ENCODE data around the gene TCEA2.

DNA sequence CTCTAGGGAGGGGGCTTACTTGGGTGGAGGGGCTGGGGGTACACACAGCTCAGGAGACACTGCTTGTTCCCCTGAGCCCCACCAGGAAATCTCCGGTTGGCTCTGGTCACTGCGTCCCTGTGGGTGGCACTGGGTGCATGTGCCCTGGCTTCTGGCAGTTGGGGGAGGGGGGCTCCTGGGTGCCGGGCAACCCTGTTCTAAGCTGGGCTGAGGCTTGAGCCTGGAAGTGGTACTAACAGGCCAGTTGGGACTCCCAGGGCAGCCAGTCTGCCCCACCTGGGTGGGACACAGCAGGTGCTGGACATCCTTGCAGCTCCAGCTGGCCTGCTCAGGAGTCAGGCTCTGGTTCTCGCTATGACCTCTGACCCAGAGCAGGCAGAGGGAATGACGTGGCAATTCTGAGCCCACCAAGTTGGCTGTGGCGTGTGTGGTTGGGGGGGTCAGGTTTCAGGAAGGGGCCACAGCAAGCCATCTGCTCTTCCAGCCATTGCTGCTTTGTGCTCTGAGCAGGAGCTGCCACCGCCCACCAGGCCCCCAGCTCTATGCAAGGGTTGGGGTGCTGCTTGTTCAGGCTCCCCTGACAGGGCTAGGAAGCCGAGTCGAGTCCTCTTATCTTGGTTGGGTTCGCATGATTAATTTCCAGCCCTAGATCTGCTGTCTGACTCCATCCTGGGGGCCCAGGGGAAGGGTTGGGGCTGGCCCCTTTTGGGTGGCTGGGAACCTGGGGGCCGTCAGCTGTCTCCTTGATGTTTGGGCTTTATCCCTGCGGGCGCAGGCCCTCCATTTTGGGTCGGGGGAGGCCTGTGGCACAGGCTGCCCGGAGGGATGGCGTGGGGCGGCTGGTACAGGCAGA lies 26.4 kb upstream of the TCEA2 start:
- TF ChIP-seq, protein P1, sequence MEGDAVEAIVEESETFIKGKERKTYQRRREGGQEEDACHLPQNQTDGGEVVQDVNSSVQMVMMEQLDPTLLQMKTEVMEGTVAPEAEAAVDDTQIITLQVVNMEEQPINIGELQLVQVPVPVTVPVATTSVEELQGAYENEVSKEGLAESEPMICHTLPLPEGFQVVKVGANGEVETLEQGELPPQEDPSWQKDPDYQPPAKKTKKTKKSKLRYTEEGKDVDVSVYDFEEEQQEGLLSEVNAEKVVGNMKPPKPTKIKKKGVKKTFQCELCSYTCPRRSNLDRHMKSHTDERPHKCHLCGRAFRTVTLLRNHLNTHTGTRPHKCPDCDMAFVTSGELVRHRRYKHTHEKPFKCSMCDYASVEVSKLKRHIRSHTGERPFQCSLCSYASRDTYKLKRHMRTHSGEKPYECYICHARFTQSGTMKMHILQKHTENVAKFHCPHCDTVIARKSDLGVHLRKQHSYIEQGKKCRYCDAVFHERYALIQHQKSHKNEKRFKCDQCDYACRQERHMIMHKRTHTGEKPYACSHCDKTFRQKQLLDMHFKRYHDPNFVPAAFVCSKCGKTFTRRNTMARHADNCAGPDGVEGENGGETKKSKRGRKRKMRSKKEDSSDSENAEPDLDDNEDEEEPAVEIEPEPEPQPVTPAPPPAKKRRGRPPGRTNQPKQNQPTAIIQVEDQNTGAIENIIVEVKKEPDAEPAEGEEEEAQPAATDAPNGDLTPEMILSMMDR (IDR thresholded peaks at IDR 0.05), result no peak
- TF ChIP-seq POLR2A (IDR thresholded peaks at IDR 0.05) (no peak), POLR2AphosphoS5 (IDR thresholded peaks at IDR 0.05) (no peak), EP300 (IDR thresholded peaks at IDR 0.05) (no peak)

Measured in sigmoid colon (tissue), 4 donors.